GM12878 (cell line): ENCODE results near the gene IFNL2. TPM values are rescaled to one million over a fixed set of nuclear protein-coding genes. Genes with fewer than 3 reads are reported as not detected.

ENCODE experiments used
- ATAC-seq: fragments of 200-7000 bp; cut with Tn5 transposase; 3 replicates; pipeline ENCODE4 v1.9.1; 2020; ENCODE audit warnings: mild to moderate bottlenecking, moderate library complexity
- BruUV-seq: library from RNA; stranded (reverse); fragments of 400-500 nt; replicated peaks from 2 replicates; lab custom pipeline; 2021; lab: Mats Ljungman, UMichigan
- CTCF ChIA-PET: fragments of 300-600 bp; sonication (Branson Sonifier 250); formaldehyde crosslinking; extraction: SDS; loops from one replicate; lab custom pipeline; 2021; ENCODE audit warnings: inconsistent platforms; lab: Yijun Ruan, JAX
- POLR2A ChIA-PET: fragments of 350-600 bp; formaldehyde crosslinking; extraction: SDS; loops from one replicate; lab custom pipeline; 2021; ENCODE audit warnings: inconsistent platforms; lab: Charles Lee
- RAD21 ChIA-PET: fragments of 300-600 bp; sonication (Branson Sonifier 250); formaldehyde crosslinking; loops from one replicate; lab custom pipeline; 2023; ENCODE audit warnings: antibody characterized with exemption; ENCODE audit not compliant: unreplicated experiment; lab: Charles Lee
- SMC1A ChIA-PET: fragments of 300-600 bp; sonication (Branson Sonifier 250); formaldehyde crosslinking; loops from one replicate; lab custom pipeline; 2023; ENCODE audit not compliant: unreplicated experiment, uncharacterized antibody; lab: Charles Lee
- DNase-seq: peaks from one replicate; pipeline ENCODE4 v3.0.0-alpha.2; 2011; ENCODE audit warnings: low read depth, low spot score
- FAIRE-seq: peaks from 3 replicates; lab custom pipeline; 2011; peaks lifted over from hg19 to GRCh38; lab: Jason Lieb, UNC
- H2AFZ ChIP-seq: 2 replicates; pipeline ENCODE4 v1.6.0; 2011; ENCODE audit warnings: low read depth, low read length, control low read depth; ENCODE audit not compliant: control insufficient read depth
- H3K27ac ChIP-seq: 2 replicates; pipeline ENCODE4 v1.5.1; 2011; ENCODE audit warnings: control low read depth; ENCODE audit not compliant: control insufficient read depth, insufficient read depth
- H3K27me3 ChIP-seq, 2 experiments: replicated peaks in 1 of 2; 2 replicates each; pipeline versions ENCODE4 v1.6.0 to v1.6.1; 2011; ENCODE audit warnings: low read length in 1 of 2; ENCODE audit not compliant: control insufficient read depth in 2 of 2, insufficient read depth in 2 of 2
- H3K36me3 ChIP-seq, 2 experiments: 2 replicates each; pipeline ENCODE4 v1.5.1; 2011; ENCODE audit warnings: low read length in 1 of 2; ENCODE audit not compliant: control insufficient read depth in 2 of 2, insufficient read depth in 2 of 2
- H3K4me1 ChIP-seq: 2 replicates; pipeline ENCODE4 v1.6.1; 2011; ENCODE audit warnings: mild to moderate bottlenecking, low read length, moderate library complexity, mixed read lengths; ENCODE audit not compliant: control insufficient read depth, insufficient read depth
- H3K4me2 ChIP-seq: 2 replicates; pipeline ENCODE4 v1.6.0; 2011; ENCODE audit warnings: control low read depth; ENCODE audit not compliant: control insufficient read depth, insufficient read depth
- H3K4me3 ChIP-seq: fragments of 200-600 bp; sonication (generic); 2 replicates; pipeline ENCODE4 v1.5.1; 2016
- H3K79me2 ChIP-seq: 2 replicates; pipeline ENCODE4 v1.6.0; 2011; ENCODE audit warnings: low read length; ENCODE audit not compliant: control insufficient read depth, insufficient read depth
- H3K9ac ChIP-seq: 2 replicates; pipeline ENCODE4 v1.8.0; 2011; ENCODE audit warnings: low read length, control low read depth, mixed read lengths; ENCODE audit not compliant: control insufficient read depth, insufficient read depth
- H3K9me3 ChIP-seq: replicated peaks from 3 replicates; pipeline ENCODE4 v1.5.1; 2011; ENCODE audit warnings: mild to moderate bottlenecking, low read length; ENCODE audit not compliant: control insufficient read depth, insufficient read depth
- H4K20me1 ChIP-seq: 2 replicates; pipeline ENCODE4 v1.6.0; 2011; ENCODE audit not compliant: control insufficient read depth, insufficient read depth
- CBX3 ChIP-seq: fragments of 200-600 bp; sonication (generic); IDR thresholded peaks from 2 replicates; pipeline ENCODE4 v1.6.1; 2016; ENCODE audit warnings: low read depth, borderline replicate concordance
- CHD2 ChIP-seq: IDR thresholded peaks from 2 replicates; pipeline ENCODE4 v1.6.1; 2011; ENCODE audit warnings: low read depth, low read length, improper control_type of control experiment, borderline replicate concordance
- NFYA ChIP-seq: IDR thresholded peaks from 2 replicates; pipeline ENCODE4 v1.6.1; 2011; ENCODE audit warnings: low read depth, mild to moderate bottlenecking, low read length, improper control_type of control experiment, borderline replicate concordance
- NR2C1 ChIP-seq: fragments of 450-650 bp; IDR thresholded peaks from 2 replicates; pipeline ENCODE4 v1.6.1; 2017; ENCODE audit warnings: antibody characterized with exemption, mild to moderate bottlenecking, moderate library complexity
- PAX8 ChIP-seq: fragments of 450-650 bp; IDR thresholded peaks from 2 replicates; pipeline ENCODE4 v1.6.1; 2017; ENCODE audit warnings: mild to moderate bottlenecking, moderate library complexity
- YBX1 ChIP-seq: fragments of 450-650 bp; IDR thresholded peaks from 2 replicates; pipeline ENCODE4 v1.6.1; 2016; ENCODE audit warnings: antibody characterized with exemption
- ZNF622 ChIP-seq: fragments of 450-650 bp; IDR thresholded peaks from 2 replicates; pipeline ENCODE4 v1.6.1; 2017; ENCODE audit warnings: mild to moderate bottlenecking, inconsistent platforms
- WGBS: methylation state at CpG from one replicate; pipeline ENCODE4 v1.1.6; 2016; ENCODE audit warnings: low lambda C conversion rate; ENCODE audit not compliant: insufficient replicate concordance, insufficient coverage; ENCODE audit errors: missing lambda C conversion rate; 5-methylcytosine and 5-hydroxymethylcytosine counted together
- in situ Hi-C: fragments of 300-500 bp; cut with MboI; formaldehyde crosslinking; loops from 9 replicates; pipeline ENCODE4 v1.14.3; 2018; ENCODE audit warnings: mixed read lengths
- intact Hi-C: fragments of 100-400 bp; cut with micrococcal nuclease; formaldehyde crosslinking; loops from one replicate; pipeline ENCODE4 v1.14.2; 2022; ENCODE audit not compliant: unreplicated experiment
- polyA plus RNA-seq, 11 experiments: library from polyadenylated mRNA; depleted of rRNA in 4 of 11; unstranded in 6 of 11; stranded (reverse) in 5 of 11; fragments of >200 nt; fragmentation: Nextera tagmentation in 4 of 11; fragmentation: Illumina TruSeq in 1 of 11; extraction: Ambion mirVana in 4 of 11; extraction: Trizol in 1 of 11; gene quantifications; 1 replicate in 1 of 11; 2 replicates in 10 of 11; pipeline versions ENCODE4 v1.2.1 to v1.2.3, GENCODE V29; 2011 to 2016; ENCODE audit warnings: inconsistent platforms in 2 of 11, missing spikeins in 2 of 11, low read depth in 1 of 11
- total RNA-seq, 4 experiments: library from RNA; depleted of rRNA in 3 of 4; stranded (reverse); fragments of >200 nt in 3 of 4; fragmentation: Illumina TruSeq in 1 of 4; extraction: Trizol in 1 of 4; gene quantifications; 2 replicates each; pipeline versions ENCODE4 v1.2.1 to v1.2.3, GENCODE V29; 2013 to 2021
- TF ChIP-seq, protein P1 (sequence below), 3 experiments: IDR thresholded peaks in 2 of 3; conservative IDR thresholded peaks in 1 of 3; 2 replicates each; pipeline ENCODE4 v1.5.1; 2011; ENCODE audit warnings: low read depth in 3 of 3, low read length in 3 of 3, mild to moderate bottlenecking in 3 of 3, control low read depth in 2 of 3, moderate library complexity in 2 of 3, inconsistent platforms in 1 of 3, mixed read lengths in 1 of 3; ENCODE audit not compliant: control insufficient read depth in 2 of 3, insufficient read depth in 1 of 3; ENCODE audit errors: extremely low read depth in 1 of 3

The IFNL2 gene
- total and polyA plus RNA-seq, 10 of the 15 experiments (the other 5 are each of a cell fraction or from before 2014, with no cell fraction given) = 0.24 TPM; not detected in 9

DNA sequence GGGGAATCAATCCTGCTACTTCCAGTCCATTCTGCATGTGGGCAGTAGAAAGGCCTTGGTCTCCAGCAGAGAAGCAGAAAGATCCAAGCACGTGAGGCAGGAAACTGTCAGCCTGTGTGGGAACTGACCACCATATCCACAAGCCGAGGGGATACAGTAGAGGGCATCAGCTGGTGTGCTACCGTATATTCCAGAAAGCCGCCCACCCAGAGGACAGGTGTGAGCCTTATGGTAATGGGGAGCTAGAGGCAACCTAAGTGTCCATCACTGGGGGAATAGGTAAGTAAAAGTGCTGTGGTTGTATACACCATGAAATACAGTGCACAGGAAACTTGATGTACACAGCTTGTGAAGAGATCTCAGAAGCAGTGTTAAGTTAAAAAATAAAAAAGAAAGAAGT, 25.2 kb downstream of the IFNL2 start:
- no peak overlapping the region for H2AFZ ChIP-seq
- ATAC-seq = no peak
- POLR2A ChIA-PET = no interaction called here
- intact Hi-C loops = no loop called here
- TF ChIP-seq NFYA (no peak), CHD2 (no peak), ZNF622 (no peak), YBX1 (no peak), CBX3 (no peak), NR2C1 (no peak), PAX8 (no peak)
- TF ChIP-seq, protein P1, sequence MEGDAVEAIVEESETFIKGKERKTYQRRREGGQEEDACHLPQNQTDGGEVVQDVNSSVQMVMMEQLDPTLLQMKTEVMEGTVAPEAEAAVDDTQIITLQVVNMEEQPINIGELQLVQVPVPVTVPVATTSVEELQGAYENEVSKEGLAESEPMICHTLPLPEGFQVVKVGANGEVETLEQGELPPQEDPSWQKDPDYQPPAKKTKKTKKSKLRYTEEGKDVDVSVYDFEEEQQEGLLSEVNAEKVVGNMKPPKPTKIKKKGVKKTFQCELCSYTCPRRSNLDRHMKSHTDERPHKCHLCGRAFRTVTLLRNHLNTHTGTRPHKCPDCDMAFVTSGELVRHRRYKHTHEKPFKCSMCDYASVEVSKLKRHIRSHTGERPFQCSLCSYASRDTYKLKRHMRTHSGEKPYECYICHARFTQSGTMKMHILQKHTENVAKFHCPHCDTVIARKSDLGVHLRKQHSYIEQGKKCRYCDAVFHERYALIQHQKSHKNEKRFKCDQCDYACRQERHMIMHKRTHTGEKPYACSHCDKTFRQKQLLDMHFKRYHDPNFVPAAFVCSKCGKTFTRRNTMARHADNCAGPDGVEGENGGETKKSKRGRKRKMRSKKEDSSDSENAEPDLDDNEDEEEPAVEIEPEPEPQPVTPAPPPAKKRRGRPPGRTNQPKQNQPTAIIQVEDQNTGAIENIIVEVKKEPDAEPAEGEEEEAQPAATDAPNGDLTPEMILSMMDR (IDR thresholded peaks at IDR 0.05 in 2 of 3, conservative IDR thresholded peaks at IDR 0.05 in 1 of 3; ENCODE audit: control insufficient read depth in 2 of 3, extremely low read depth in 1 of 3, insufficient read depth in 1 of 3, low read depth in 3 of 3, low read length in 3 of 3) = no peak
- TF ChIP-seq, all 136 proteins: peak for 0
- no peak overlapping the region for H3K4me2 ChIP-seq
- no peaks in the 10 kb centered on the region for H3K36me3 ChIP-seq
- 49% methylated on average over 4 of the region's 4 CpGs for WGBS
- ChIA-PET SMC1A (no interaction called here), RAD21 (no interaction called here), CTCF (no interaction called here)
- H3K4me3 ChIP-seq = no peak overlapping the region
- FAIRE-seq = no peak
- H3K9ac ChIP-seq = no peak overlapping the region
- H3K4me1 ChIP-seq = no peaks in the 10 kb centered on the region
- H3K9me3 ChIP-seq = no peaks in the 10 kb centered on the region
- H3K79me2 ChIP-seq = no peaks in the 10 kb centered on the region
- BruUV-seq = no TSS peak
- DNase-seq = no peak
- no peaks in the 10 kb centered on the region for H4K20me1 ChIP-seq
- H3K27ac ChIP-seq = no peak overlapping the region
- in situ Hi-C loops = no loop called here
- 0 out of 4 replicates have a peak, but pooled peaks cover 0 to 3% of the 10 kb centered on the region in 2 experiments for H3K27me3 ChIP-seq
